ENCODE results near the gene ADGRB2.

Gene ADGRB2

GRCh38 chr1:31694964-31695313 lies 69.2 kb downstream of the ADGRB2 start:
- no peak for DNase-seq

GRCh38 chr1:31694069-31694963 lies 69.8 kb downstream of the ADGRB2 start:
- no peak for DNase-seq

- DNase-seq: no peak
Measured at GRCh38 chr1:31693231-31693630, 70.9 kb downstream of the ADGRB2 start.

GRCh38 chr1:31691951-31692350 lies 72.2 kb downstream of the ADGRB2 start:
- DNase-seq: no peak

GRCh38 chr1:31691446-31691845 lies 72.7 kb downstream of the ADGRB2 start:
- no peak for DNase-seq

GRCh38 chr1:31690921-31691320 lies 73.2 kb downstream of the ADGRB2 start:
- DNase-seq: no peak

- DNase-seq: no peak
Measured at GRCh38 chr1:31689854-31690253, 74.3 kb downstream of the ADGRB2 start.

GRCh38 chr1:31689379-31689778 lies 74.8 kb downstream of the ADGRB2 start:
- DNase-seq: no peak

- no peak for DNase-seq
Measured at GRCh38 chr1:31688233-31688918, 75.8 kb downstream of the ADGRB2 start.

GRCh38 chr1:31687601-31688000 lies 76.5 kb downstream of the ADGRB2 start:
- DNase-seq: no peak

GRCh38 chr1:31685795-31686194 lies 78.3 kb downstream of the ADGRB2 start:
- DNase-seq: no peak

- peak; percentile 58 for DNase-seq
Measured at GRCh38 chr1:31683997-31684396, 80.1 kb downstream of the ADGRB2 start.

GRCh38 chr1:31681415-31681814 lies 82.7 kb downstream of the ADGRB2 start:
- DNase-seq: no peak

GRCh38 chr1:31679676-31680230 lies 84.4 kb downstream of the ADGRB2 start:
- no peak for DNase-seq

- DNase-seq: no peak
Measured at GRCh38 chr1:31679091-31679490, 85.0 kb downstream of the ADGRB2 start.

- DNase-seq: no peak
Measured at GRCh38 chr1:31678681-31679080, 85.5 kb downstream of the ADGRB2 start.

GRCh38 chr1:31677949-31678348 lies 86.2 kb downstream of the ADGRB2 start:
- no peak for DNase-seq

- no peak for DNase-seq
Measured at GRCh38 chr1:31677401-31677800, 86.7 kb downstream of the ADGRB2 start.
